Thyroid gland (tissue), 4 donors: Measurements from ENCODE around the gene RLF. TPM values are rescaled to one million over a fixed set of nuclear protein-coding genes. Genes with fewer than 3 reads are reported as not detected.
"Not testable (repeated sequence)": the region's sequence is repeated elsewhere in the genome, so short reads cannot be mapped to it uniquely, and the experiment has no call there.

ENCODE experiments used
- DNase-seq, 2 donors: peaks; one replicate each; pipeline ENCODE4 v3.0.0-alpha.2; 2019
- H3K27ac ChIP-seq, 3 donors: fragments of 200-600 bp; sonication (generic); 1 replicate in 2 of 3; 2 replicates in 1 of 3; pipeline ENCODE4 v1.5.1; 2016 to 2019; ENCODE audit warnings: mild to moderate bottlenecking in 1 of 3, moderate library complexity in 1 of 3
- H3K27me3 ChIP-seq: fragments of 200-600 bp; sonication (generic); one replicate; pipeline ENCODE4 v1.5.1; 2019
- H3K36me3 ChIP-seq, 2 donors: fragments of 200-600 bp; sonication (generic); one replicate each; pipeline ENCODE4 v1.5.1; 2016 to 2019
- H3K4me1 ChIP-seq, 2 donors: fragments of 200-600 bp; sonication (generic); one replicate each; pipeline ENCODE4 v1.5.1; 2017 to 2019
- H3K4me3 ChIP-seq, 3 donors: fragments of 200-600 bp; sonication (generic); replicated peaks in 1 of 3; 1 replicate in 2 of 3; 2 replicates in 1 of 3; pipeline ENCODE4 v1.5.1; 2016; ENCODE audit warnings: mild to moderate bottlenecking in 1 of 3
- H3K9me3 ChIP-seq: fragments of 200-600 bp; sonication (generic); one replicate; pipeline ENCODE4 v1.5.1; 2017
- POLR2A ChIP-seq, 2 donors: fragments of 450-650 bp; IDR thresholded peaks; one replicate each; pipeline ENCODE4 v1.6.1; 2017; ENCODE audit warnings: antibody characterized with exemption in 2 of 2, mild to moderate bottlenecking in 2 of 2, moderate library complexity in 1 of 2
- WGBS, 2 donors: methylation state at CpG; one replicate each; pipeline ENCODE4 v1.1.5; 2017; 5-methylcytosine and 5-hydroxymethylcytosine counted together
- intact Hi-C: fragments of 100-400 bp; cut with DNase I; formaldehyde crosslinking; loops from one replicate; pipeline ENCODE4 v1.15.1; 2023
- total RNA-seq, 4 donors: library from RNA; depleted of rRNA; stranded (reverse); fragments of >200 nt; gene quantifications; one replicate each; pipeline ENCODE4 v1.2.3, GENCODE V29; 2016
- TF ChIP-seq, protein P1 (sequence below), 6 experiments: fragments of 200-600 bp in 3 of 6; fragments of 450-650 bp in 3 of 6; sonication (generic) in 3 of 6; IDR thresholded peaks; one replicate each; pipeline ENCODE4 v1.5.1; 2016 to 2019; ENCODE audit warnings: antibody characterized with exemption in 6 of 6, mild to moderate bottlenecking in 2 of 6, inconsistent platforms in 1 of 6, moderate library complexity in 1 of 6

Gene RLF
- total RNA-seq, 4 donors from 2014 or later, result 17.3 to 31.0 (median 21.2) TPM

- intact Hi-C loops, result no loop called here
- Histone ChIP-seq H3K9me3 (no peaks in the 10 kb centered on the region), H3K27ac (no peak overlapping the region), H3K27me3 (no peaks in the 10 kb centered on the region), H3K36me3 (no peaks in the 10 kb centered on the region), H3K4me3 (no peak overlapping the region), H3K4me1 (peaks cover 16 to 24% of the 10 kb centered on the region in 2 donors)
- WGBS, 2 donors, result 76 to 80% methylated on average over 4 of the region's 4 CpGs
- DNase-seq, result no peak
- TF ChIP-seq POLR2A (IDR thresholded peaks at IDR 0.05), result no peak
- TF ChIP-seq, protein P1, sequence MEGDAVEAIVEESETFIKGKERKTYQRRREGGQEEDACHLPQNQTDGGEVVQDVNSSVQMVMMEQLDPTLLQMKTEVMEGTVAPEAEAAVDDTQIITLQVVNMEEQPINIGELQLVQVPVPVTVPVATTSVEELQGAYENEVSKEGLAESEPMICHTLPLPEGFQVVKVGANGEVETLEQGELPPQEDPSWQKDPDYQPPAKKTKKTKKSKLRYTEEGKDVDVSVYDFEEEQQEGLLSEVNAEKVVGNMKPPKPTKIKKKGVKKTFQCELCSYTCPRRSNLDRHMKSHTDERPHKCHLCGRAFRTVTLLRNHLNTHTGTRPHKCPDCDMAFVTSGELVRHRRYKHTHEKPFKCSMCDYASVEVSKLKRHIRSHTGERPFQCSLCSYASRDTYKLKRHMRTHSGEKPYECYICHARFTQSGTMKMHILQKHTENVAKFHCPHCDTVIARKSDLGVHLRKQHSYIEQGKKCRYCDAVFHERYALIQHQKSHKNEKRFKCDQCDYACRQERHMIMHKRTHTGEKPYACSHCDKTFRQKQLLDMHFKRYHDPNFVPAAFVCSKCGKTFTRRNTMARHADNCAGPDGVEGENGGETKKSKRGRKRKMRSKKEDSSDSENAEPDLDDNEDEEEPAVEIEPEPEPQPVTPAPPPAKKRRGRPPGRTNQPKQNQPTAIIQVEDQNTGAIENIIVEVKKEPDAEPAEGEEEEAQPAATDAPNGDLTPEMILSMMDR (IDR thresholded peaks at IDR 0.05), result no peak
Observed at GRCh38 chr1:40167317-40167716, 6.1 kb downstream of the RLF start.

- TF ChIP-seq, protein P1 (IDR thresholded peaks at IDR 0.05), result no peak
- no peak for TF ChIP-seq POLR2A (IDR thresholded peaks at IDR 0.05)
- H3K27ac ChIP-seq, result no peak overlapping the region
- peaks cover 0 to 4% of the 10 kb centered on the region in 2 donors for H3K4me1 ChIP-seq
Observed at GRCh38 chr1:40171036-40171435, 9.8 kb downstream of the RLF start.

GRCh38 chr1:40174788-40175187 lies 13.6 kb downstream of the RLF start:
- DNase-seq, result no peak
- Histone ChIP-seq H3K27ac (no peak overlapping the region), H3K36me3 (no peaks in the 10 kb centered on the region), H3K27me3 (no peaks in the 10 kb centered on the region), H3K4me1 (no peaks in the 10 kb centered on the region), H3K9me3 (no peaks in the 10 kb centered on the region), H3K4me3 (no peak overlapping the region)
- 91 to 97% methylated on average over 3 of the region's 3 CpGs for WGBS, 2 donors
- intact Hi-C loops, result loop anchor here (10.0 kb wide), 1 partner anchor 70 kb away; the partner anchor contains the start of gene TMCO2
- TF ChIP-seq POLR2A (IDR thresholded peaks at IDR 0.05), result no peak
- TF ChIP-seq, protein P1 (IDR thresholded peaks at IDR 0.05), result no peak

More at GRCh38 chr1:40171036-40171435, 9.8 kb downstream of the RLF start:
- no peaks in the 10 kb centered on the region for H3K36me3 ChIP-seq
- no peak for DNase-seq
- no peak overlapping the region for H3K4me3 ChIP-seq
- intact Hi-C loops, result loop anchor here (10.0 kb wide), 1 partner anchor 74 kb away; the partner anchor contains the start of gene TMCO2
- no peaks in the 10 kb centered on the region for H3K27me3 ChIP-seq
- 89 to 92% methylated on average over 3 of the region's 3 CpGs for WGBS, 2 donors
- no peaks in the 10 kb centered on the region for H3K9me3 ChIP-seq

GRCh38 chr1:40176989-40177388 lies 15.8 kb downstream of the RLF start:
- DNase-seq, H3K36me3 ChIP-seq, H3K9me3 ChIP-seq, H3K27ac ChIP-seq, H3K27me3 ChIP-seq, H3K4me1 ChIP-seq, H3K4me3 ChIP-seq: not testable (repeated sequence)
- intact Hi-C loops, result loop anchor here (10.0 kb wide), 1 partner anchor 68 kb away; the partner anchor contains the start of gene TMCO2
- 97 to 98% methylated on average over 15 of the region's 15 CpGs for WGBS, 2 donors

GRCh38 chr1:40178200-40178599 lies 17.0 kb downstream of the RLF start:
- H3K27me3 ChIP-seq, result no peaks in the 10 kb centered on the region
- no peaks in the 10 kb centered on the region for H3K9me3 ChIP-seq
- no peak overlapping the region for H3K4me3 ChIP-seq
- H3K36me3 ChIP-seq, result no peaks in the 10 kb centered on the region
- TF ChIP-seq, protein P1 (IDR thresholded peaks at IDR 0.05), result no peak
- no peak for TF ChIP-seq POLR2A (IDR thresholded peaks at IDR 0.05)
- H3K27ac ChIP-seq, result no peak overlapping the region
- intact Hi-C loops, result loop anchor here (10.0 kb wide), 1 partner anchor 67 kb away; the partner anchor contains the start of gene TMCO2
- WGBS, 2 donors, result 69 to 70% methylated on average over 2 of the region's 2 CpGs
- peaks cover 0 to 1% of the 10 kb centered on the region in 2 donors for H3K4me1 ChIP-seq
- no peak for DNase-seq
